ENCODE measurements around the gene GRK2.
A peak's percentile ranks its signal among the peaks of the same experiment; 100 is the strongest.
"Not testable (repeated sequence)": the region's sequence is repeated elsewhere in the genome, so short reads cannot be mapped to it uniquely, and the experiment has no call there.

GRK2 gene

GRCh38 chr11:67266449-67267187, at the start of gene GRK2:
TSS of gene GRK2 (plus strand) at chr11:67266473. CDS start at chr11:67266700, 227 bp downstream.
- DNase-seq (ENCODE audit: low read depth in 1 of 2, low spot score in 1 of 2), result no peak

- no peak for DNase-seq (ENCODE audit: low read depth in 1 of 2, low spot score in 1 of 2)
These were observed 38.5 kb upstream of the GRK2 start for GRCh38 chr11:67227726-67228125.

GRCh38 chr11:67230406-67230805, 35.9 kb upstream of the GRK2 start:
- DNase-seq (ENCODE audit: low read depth in 1 of 2, low spot score in 1 of 2), result no peak

DNA sequence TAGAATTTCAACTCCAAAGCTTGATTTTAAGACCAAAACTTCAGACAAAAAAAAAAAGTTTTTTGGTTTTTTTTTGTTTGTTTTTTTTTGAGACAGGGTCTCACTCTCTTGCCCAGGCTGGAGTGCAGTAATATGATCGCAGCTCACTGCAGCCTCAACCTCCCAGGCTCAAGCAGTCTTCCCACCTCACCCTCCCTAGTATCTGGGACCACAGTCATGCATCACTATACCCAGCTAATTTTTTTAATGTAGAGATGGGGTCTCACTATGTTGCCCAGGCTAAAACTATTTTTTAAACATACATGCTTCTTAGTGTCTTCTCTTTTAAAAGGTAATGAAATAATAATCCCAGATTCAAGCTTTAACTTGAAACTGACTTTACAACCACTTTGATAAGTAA, 35.4 kb upstream of the GRK2 start:
- no peak for DNase-seq (ENCODE audit: low read depth in 1 of 2, low spot score in 1 of 2)

- DNase-seq (ENCODE audit: low read depth in 1 of 2, low spot score in 1 of 2), result no peak
These were observed 32.6 kb upstream of the GRK2 start for GRCh38 chr11:67233584-67234190.

DNA sequence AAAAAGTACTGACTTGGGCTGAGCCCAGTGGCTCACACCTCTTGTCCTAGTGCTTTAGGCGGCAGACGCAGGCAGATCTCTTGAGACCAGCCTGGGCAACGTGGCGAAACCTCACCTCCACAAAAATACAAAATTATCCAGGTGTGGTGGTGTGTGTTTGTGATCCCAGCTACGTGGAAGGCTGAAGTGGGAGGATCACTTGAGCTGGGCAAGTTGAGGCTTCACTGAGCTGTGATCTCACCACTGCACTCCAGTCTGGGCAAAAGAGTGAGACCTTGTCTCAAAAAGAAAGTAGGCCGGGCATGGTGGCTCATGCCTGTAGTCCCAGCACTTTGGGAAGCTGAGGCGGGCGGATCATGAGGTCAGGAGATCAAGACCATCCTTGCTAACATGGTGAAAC, 31.7 kb upstream of the GRK2 start:
- DNase-seq (ENCODE audit: low read depth in 1 of 2, low spot score in 1 of 2), result not testable (repeated sequence)

- no peak for DNase-seq (ENCODE audit: low read depth in 1 of 2, low spot score in 1 of 2)
These were observed 28.7 kb upstream of the GRK2 start for GRCh38 chr11:67237574-67237973.

GRCh38 chr11:67238894-67239782, 27.1 kb upstream of the GRK2 start:
- DNase-seq (ENCODE audit: low read depth in 1 of 2, low spot score in 1 of 2), result no peak

- DNase-seq (ENCODE audit: low read depth in 1 of 2, low spot score in 1 of 2), result peak; percentile 79 to 95
These were observed 26.3 kb upstream of the GRK2 start for GRCh38 chr11:67239783-67240575.

DNA sequence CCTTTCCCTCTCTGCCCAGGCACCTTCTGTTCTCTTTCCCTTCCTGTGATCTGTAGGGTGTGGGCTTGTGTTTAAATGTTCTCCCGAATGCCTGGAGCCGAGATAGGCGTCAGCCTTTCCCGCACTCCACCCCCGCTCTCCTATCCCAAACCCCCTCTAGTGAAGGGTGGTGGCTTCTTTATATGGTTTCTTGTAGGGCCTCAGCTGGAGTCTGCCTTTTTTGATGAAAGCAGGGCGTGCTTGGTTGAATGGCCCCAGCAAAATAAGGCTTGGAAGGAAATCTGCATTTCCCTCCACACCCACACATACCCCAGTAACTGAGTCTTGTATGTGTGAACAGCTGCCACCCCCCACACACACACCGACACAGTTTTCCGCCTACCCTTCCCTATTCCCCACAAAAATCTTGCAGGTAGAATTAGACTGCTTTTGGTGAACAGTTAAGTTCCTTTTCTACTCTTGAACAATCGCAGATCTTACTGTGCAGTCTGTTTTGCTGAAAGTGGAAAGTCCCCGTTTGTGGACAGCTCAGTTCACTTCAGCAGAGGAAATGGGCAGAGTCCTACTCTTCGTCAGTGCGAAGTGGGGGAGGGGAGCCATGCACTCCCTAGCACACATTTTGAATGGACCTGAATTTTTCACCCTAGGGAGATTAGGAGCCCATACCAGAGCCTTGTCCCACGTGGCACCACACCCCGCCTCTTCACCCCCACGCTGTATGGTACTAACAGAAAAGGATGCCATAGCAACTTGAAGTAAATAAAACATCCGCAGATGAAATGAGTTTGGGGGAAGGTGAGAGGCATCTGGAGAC, 25.5 kb upstream of the GRK2 start:
- peak; percentile 49 to 81 for DNase-seq (ENCODE audit: low read depth in 1 of 2, low spot score in 1 of 2)

DNA sequence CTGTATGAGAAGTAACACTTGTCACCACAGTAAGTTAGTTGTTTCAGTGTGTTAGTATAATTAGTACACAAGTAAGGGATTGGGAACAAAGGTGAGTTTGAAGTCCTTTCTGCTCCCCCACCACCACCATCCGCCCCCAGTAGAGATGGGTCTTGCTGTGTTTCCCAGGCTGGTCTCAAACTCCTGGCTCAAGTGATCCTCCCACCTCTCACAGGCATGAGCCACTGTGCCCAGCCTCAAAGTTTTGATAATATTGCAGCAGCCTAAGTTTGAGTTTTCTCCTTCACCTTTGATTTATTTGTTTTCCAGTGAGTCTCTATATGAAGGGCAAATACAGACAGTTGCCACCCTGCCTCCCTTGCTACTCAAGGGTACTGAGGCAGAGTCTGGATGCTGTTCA, 23.7 kb upstream of the GRK2 start:
- DNase-seq (ENCODE audit: low read depth in 1 of 2, low spot score in 1 of 2), result no peak

GRCh38 chr11:67243051-67243450, 23.2 kb upstream of the GRK2 start:
- no peak for DNase-seq (ENCODE audit: low read depth in 1 of 2, low spot score in 1 of 2)

DNA sequence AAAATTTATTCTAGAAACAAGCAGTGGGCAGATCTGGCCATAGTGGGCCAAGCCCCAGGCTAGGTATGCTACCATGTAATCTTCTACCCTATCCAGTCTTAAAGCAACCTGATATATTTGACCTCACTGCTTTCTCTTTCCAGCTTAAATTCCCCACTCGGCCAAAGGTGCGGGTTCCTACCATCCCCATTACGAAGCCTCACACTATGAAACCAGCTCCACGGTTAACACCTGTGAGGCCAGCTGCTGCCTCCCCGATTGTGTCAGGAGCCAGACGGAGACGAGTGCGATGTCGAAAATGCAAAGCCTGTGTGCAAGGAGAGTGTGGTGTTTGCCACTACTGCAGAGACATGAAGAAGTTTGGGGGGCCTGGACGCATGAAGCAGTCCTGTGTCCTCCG, 21.2 kb upstream of the GRK2 start:
- DNase-seq (ENCODE audit: low read depth in 1 of 2, low spot score in 1 of 2), result no peak

- no peak for DNase-seq (ENCODE audit: low read depth in 1 of 2, low spot score in 1 of 2)
These were observed 18.2 kb upstream of the GRK2 start for GRCh38 chr11:67247946-67248550.

DNA sequence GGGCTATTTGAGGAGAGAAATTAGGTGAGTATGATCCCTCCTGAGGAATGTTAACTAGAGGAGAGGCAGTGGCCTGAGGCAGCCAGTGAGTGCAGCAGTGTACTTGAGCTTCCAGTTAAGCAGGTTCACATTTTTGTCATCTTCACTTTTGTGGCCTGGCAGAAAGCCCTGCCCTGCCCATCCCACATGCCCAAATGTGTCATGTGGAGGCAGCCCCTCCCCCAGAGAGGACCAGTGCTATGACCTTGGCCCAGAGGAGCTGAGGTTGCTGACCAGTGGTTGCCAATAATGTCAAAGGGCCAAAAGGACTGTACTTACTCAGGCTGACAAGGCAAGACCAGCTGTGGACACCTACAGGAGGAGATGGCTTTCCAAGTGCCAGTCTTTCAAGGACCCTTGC, 17.6 kb upstream of the GRK2 start:
- no peak for DNase-seq (ENCODE audit: low read depth in 1 of 2, low spot score in 1 of 2)

GRCh38 chr11:67250059-67251043, 15.9 kb upstream of the GRK2 start:
- DNase-seq (ENCODE audit: low read depth in 1 of 2, low spot score in 1 of 2), result no peak

GRCh38 chr11:67251841-67252240, 14.4 kb upstream of the GRK2 start:
- no peak for DNase-seq (ENCODE audit: low read depth in 1 of 2, low spot score in 1 of 2)

GRCh38 chr11:67252831-67253239, 13.4 kb upstream of the GRK2 start:
- no peak for DNase-seq (ENCODE audit: low read depth in 1 of 2, low spot score in 1 of 2)

Measured in activated CD4-positive, alpha-beta T cell treated with anti-CD3 and anti-CD28 coated beads, Interleukin-2, amount 50 U/mL, for 24 hours (primary cell).